Fibroblast of the conjunctiva (primary cell): ENCODE results near the gene CCL4L2.
"Not testable (repeated sequence)": the region's sequence is repeated elsewhere in the genome, so short reads cannot be mapped to it uniquely, and the experiment has no call there.

Experiments
- DNase-seq: peaks from one replicate; pipeline ENCODE4 v3.0.0-alpha.2; 2010; ENCODE audit warnings: low read depth

CCL4L2 gene

GRCh38 chr17:36210439-36211211, at the start of gene CCL4L2:
TSS of gene CCL4L2 (plus strand) at chr17:36211063.
- not testable (repeated sequence) for DNase-seq

DNA sequence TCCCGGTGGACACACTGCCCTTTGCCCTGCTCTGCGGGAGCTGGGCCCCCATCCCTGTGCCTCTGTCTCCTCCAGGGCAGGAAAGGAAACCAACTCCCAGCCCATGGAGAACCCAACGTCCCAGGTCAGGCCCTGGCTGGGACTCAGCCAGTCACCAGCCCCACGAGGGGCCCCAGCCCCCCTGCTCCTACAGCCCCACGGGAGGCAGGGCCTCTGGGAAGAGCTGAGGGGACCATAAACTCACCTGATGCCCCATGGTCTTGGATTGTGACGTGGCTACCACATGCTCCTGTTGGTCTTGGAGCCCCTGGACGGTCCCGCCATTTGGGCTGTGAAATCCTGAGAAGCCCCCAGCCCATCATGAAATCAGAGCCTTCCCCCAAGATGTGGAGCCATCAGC, 42.0 kb upstream of the CCL4L2 start:
- DNase-seq, result not testable (repeated sequence)

- DNase-seq, result not testable (repeated sequence)
Measured at GRCh38 chr17:36176536-36176935, 34.3 kb upstream of the CCL4L2 start, which contains the start of gene TBC1D3B. TSS of gene TBC1D3B (minus strand) at chr17:36176636. CDS start at chr17:36175050, 1,586 bp downstream.

- DNase-seq, result not testable (repeated sequence)
Measured at GRCh38 chr17:36181446-36182175, 29.3 kb upstream of the CCL4L2 start.

DNA sequence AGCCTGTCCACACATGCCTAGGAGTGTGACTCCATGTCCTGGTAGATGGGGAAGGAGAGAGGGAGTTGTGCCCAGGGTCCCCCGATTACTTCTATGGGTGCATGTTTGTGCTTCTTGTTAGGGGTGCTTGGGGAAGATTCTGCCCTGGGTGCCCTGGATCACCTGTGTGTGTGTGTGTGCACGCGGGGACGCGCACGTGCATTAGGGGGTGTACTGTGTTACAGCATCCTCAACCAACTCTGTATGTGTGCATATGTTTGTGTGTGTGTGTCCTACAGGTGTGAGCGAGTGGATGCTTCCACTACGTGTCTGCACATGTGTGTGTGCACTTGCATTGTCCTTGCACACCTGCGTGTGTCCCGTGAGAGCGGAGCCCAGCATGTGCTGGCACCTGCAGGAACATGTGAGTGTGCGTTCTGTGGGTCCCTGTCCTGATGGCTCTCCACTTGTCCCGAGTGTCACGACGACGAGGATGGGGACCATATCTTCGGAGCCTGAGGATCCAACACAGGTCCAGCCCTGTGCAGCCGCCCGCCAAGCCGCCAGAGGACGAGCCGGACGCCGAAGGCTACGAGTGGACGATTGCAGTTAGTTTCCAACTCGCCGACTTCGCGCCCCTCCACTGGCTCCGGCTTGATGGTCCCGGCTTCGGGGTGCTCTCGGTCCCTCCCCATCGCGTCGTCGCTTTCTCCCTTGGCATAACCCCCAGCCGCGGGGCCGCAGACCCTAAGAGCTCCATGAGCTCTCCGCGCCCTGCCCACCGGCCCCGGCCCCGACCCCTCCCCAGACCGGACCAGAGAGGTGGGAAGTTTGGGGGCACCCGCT, 28.5 kb upstream of the CCL4L2 start:
- DNase-seq, result no peak

DNA sequence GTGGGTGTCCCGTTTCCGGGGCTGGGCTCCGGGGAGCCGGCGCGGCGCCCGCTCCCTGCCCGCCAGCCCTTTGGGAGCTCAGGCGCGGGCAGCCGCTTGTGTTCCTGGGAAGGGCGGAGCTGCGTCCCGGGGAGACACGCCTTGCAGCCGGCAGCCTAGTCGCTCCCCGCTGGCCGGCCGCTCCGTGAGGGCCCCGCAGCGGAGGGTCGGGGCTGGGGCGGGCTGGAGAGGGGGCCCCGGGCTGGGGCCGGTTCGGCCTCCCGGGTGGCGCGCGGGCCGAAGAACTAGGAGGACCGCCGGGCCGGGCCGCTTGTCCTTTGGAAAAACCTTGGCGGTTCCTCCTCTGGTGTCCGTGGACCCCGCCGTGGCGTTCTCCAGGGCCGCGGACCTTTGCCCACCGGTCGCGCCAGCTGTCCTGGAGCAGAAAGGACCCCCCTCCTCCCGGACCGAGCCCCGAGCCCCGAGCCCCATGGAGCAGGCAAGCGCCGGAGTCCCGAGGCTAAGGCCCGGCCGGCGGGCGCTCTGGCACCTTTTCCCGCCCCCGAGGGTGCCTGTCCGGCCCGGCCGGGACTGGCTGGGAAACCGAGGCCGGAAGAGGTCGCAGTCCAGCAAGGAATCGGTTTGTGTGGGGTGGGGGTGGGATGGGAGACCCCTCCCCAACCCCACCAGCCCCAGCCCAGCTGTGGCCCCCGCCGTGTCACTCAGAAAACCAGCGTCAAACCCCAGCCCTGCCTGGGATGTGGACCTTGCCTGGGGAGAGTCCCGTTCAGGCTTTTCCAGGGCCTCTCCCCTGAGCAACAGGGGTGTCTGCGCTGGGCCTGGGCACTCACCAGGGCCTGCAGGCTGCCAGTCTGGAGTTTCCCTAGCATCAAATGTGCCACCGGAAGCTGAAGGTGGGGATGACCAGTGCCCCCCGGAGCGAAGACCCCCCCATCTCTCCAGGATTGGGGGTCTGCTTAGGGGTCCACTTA, 27.6 kb upstream of the CCL4L2 start:
- DNase-seq, result peak; percentile 0

DNA sequence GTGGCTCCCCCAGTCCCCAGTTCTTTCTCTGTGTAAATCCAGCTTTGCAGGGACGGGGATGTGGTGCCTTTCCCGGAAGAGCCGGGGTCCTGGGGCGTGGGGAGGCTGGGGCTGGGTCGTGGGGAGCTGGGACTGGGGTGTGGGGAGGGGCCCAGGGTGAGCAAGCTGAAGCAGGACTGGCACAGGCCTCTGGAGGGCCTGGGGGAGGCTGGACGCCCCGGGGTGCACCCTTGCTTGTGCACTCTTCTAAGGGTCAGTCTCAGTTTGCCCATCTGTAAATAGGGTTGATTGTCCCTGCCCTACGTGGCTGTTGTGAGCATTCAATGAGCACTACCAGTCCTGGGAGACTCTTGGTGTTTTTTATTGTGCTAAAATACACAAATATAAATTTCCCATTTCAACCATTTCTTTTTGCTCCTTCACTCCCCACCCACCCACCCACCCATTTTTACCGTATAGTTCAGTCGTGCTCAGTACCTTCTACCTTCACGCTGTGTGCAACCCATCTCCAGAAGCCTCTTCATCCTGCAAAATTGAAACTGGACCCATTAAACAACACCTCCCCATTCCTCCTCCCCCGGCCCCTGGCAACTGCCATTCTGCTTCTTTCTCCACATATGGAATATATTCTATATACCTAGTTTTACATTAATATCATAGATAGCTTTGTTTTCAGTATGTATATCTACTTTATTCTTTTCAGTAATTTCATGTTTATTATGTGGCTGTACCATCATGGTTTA, 26.7 kb upstream of the CCL4L2 start:
- no peak for DNase-seq

DNA sequence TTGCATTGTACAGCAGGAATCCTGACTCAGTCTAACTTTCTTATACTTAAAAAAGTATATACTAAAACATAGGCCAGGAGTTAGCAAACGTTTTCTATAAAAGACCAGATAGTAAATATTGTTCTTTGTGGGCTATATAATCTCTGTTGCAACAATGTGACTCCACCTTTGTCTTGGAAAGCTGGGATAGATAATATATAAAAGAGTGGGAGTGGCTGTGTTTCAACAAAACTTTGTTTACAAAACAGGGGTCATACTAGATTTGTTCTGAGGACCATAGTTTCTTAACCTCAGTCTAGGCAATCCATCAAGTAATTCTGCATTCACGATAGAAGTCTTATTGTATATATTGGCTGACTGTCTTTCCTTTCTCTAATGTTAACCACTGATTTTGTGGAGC, 25.4 kb upstream of the CCL4L2 start:
- no peak for DNase-seq

DNA sequence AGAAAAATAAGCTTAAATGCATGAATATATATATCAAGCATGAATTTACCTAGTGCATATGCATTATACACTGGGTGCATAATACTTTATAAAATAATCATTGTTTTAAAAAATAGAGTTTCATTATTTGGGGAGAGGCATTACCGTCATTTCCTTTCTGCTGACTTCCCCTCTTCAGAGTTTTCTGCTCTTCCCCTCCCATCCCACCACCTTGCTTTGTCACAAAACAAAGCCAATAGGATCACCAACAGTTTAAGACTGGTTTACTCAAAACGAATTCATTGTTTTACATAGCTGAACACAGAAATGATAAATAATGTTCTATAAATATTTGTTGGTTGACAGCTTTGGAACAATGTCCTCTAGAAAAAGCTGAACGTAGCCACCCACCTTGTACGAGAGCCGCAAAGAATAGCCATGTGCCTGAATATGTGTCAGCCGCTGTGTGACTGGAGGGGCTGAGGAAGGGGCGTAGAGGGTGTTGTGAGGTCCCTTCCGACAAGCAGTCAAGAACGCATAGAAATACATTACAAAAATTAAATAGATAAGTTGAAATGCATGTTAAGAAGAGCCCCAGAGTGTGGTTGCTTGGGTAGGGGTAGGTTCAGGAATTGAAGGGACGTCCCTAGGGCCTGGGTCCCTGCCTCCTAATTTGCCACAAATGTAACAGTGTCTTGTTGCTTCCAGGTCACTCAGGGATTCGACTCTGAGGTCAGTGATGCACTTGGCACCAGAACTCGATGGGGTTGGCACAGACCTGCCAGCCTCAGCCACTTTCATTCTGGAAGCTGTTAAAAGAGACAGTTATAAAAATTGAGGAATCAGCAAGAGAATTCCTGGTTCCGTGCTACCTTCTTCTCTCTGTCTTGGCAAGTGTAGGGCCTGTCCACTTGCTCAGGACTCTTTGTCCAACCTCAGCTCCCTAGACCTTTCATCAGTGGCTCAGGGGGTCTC, 23.8 kb upstream of the CCL4L2 start:
- DNase-seq, result not testable (repeated sequence)

DNA sequence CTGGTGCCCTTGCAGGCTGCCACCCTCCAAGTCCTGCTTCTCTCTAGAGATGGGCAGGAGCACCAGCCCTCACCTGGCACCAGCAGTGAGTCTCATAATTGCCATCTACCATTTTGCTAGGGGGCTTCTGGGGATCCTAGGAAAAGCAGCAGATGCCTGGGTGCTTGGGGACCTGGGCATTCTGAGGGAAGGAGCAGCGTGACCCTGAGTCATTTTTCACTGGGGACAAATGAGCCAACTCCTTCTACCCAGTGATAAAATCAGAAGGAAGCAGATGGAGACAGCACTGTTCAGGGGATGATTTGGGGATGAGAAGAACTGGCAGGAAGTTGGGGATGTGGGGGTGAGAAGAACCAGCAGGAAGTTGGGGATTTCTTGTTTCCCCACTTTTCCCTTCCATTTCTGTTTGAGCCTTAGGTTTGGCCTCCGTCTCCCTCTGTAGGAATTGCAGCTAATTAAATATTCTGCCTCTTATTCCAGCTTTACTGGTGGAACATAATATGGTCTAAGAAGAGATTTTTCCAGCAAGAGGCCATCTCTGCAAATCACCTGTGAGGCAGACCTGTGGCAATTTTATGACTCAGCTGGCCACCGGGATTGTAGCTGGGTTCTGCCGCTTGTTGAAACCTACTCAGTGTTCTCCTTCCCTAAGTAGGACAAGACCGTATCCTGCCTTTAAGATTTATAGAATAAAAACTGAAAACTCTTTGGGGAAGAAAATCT, 22.8 kb upstream of the CCL4L2 start:
- DNase-seq, result not testable (repeated sequence)

DNA sequence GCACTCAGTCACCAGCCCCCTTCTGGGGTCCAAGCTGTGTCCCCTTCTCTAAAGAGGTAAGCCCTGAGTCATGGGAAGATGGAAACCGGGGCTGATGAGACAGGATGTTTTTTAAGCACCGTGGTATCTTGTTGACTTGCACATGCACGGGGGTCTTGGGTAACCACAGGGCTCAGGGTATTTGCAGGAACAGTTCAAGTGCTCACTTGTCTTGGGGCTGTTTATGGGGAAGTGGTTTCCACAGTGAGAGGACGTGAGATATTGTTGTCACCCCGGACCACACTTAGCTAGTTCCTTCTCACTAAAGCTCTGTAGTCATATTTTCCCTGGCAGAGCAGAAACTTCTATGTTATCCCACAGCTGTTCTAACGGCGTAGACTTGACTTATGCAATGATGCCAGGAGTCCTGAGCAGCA, 22.0 kb upstream of the CCL4L2 start:
- DNase-seq, result no peak

DNA sequence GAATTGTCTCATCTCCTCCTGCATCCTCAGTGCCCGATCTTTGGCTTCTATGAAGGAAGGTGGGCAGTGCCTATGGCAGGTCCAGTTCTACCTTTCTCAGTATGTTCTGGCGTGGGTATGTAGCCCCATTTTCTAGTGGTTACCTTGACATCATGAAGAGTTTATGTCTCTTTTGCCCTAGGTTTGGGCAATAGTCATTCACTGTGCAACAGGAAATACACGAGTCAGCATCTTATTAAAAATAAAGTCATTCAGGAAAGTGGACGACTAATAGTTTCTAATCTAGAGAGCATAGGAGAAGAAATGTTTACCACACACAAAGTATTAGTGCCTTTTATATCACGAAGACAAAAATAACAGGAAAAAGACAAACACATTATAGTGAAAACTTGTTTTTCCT, 20.9 kb upstream of the CCL4L2 start:
- DNase-seq, result not testable (repeated sequence)

- not testable (repeated sequence) for DNase-seq
Measured at GRCh38 chr17:36190549-36191330, 20.1 kb upstream of the CCL4L2 start.

DNA sequence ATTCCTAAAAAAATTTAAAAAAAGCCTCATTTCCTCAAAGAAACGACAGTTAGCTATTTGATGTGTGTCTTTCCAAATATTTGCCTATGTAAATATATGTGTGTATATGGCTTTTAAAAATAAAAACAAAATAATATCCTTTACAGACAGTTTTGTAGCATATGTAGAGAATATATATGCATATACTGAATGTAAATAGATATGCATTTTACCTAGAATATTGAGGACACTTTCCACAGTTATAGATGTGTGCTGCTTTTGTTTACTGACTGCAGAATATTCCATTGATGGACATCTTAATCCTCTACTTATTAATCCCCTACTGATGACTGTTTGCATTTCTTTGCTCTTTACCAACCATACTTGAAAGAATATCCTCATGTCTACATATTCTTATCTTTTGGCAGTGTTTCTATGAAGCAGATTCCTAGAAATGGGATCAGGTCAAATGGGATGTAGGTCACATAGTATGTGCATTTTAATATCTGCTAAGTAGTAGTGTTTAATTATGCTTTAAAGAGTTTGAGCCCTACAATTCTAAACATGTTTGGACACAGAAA, 17.6 kb upstream of the CCL4L2 start:
- no peak for DNase-seq

GRCh38 chr17:36194147-36194831, 16.6 kb upstream of the CCL4L2 start:
- DNase-seq, result not testable (repeated sequence)

DNA sequence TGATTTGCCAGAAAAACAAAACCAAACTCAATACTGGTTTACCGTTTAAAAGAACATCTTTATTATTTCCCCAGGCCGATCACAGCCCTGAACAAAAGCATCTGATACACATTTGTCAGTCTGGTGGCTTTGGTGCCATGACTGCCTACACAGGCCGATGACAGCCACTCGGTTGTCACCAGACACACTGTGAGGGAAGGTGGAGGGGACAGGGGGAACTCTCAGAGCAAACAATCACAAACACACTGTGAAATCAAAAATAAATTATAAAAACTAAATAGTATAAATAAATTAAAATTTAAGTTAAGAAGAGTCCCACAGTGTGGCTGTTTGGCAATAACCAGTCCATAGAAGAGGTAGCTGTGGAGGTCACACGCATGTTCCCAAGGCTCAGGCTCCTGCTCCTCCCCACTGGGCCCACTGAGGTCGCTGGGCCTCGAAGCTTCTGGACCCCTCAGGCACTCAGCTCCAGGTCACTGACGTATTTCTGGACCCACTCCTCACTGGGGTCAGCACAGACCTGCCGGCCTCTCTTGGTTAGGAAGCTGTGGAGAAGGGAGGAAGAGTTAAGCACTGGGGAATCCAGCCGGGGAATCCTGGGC, 15.9 kb upstream of the CCL4L2 start:
- not testable (repeated sequence) for DNase-seq
